H9 (cell line): ENCODE measurements around the gene CFAP54. TPM values are rescaled to one million over a fixed set of nuclear protein-coding genes. Genes with fewer than 3 reads are reported as not detected.

Experiments
- DNase-seq: peaks from one replicate; pipeline ENCODE4 v3.0.0-alpha.2; 2017
- H2AFZ ChIP-seq: one replicate; pipeline ENCODE4 v1.6.1; 2013; ENCODE audit warnings: mild to moderate bottlenecking, low read length, control low read depth, moderate library complexity
- H2AK5ac ChIP-seq: 2 replicates; pipeline ENCODE4 v1.6.1; 2013; ENCODE audit warnings: low read length, control low read depth, mixed read lengths; ENCODE audit not compliant: insufficient read length
- H2BK120ac ChIP-seq: one replicate; pipeline ENCODE4 v1.6.1; 2013; ENCODE audit warnings: low read depth, mild to moderate bottlenecking, low read length, control low read depth, inconsistent platforms; ENCODE audit not compliant: poor library complexity, severe bottlenecking
- H2BK12ac ChIP-seq: 2 replicates; pipeline ENCODE4 v1.6.1; 2013; ENCODE audit warnings: low read length, control low read depth, mixed read lengths, low read depth; ENCODE audit not compliant: insufficient read length
- H2BK15ac ChIP-seq: 2 replicates; pipeline ENCODE4 v1.6.1; 2013; ENCODE audit warnings: low read depth, low read length, control low read depth
- H2BK20ac ChIP-seq: one replicate; pipeline ENCODE4 v1.6.1; 2013; ENCODE audit warnings: low read depth, mild to moderate bottlenecking, low read length, control low read depth, inconsistent platforms; ENCODE audit not compliant: poor library complexity, severe bottlenecking
- H2BK5ac ChIP-seq: 2 replicates; pipeline ENCODE4 v1.6.1; 2013; ENCODE audit warnings: low read length, control low read depth, mixed read lengths; ENCODE audit not compliant: insufficient read length
- H3K14ac ChIP-seq: 2 replicates; pipeline ENCODE4 v1.6.1; 2013; ENCODE audit warnings: low read length, control low read depth; ENCODE audit not compliant: insufficient read depth
- H3K18ac ChIP-seq: 2 replicates; pipeline ENCODE4 v1.6.1; 2013; ENCODE audit warnings: low read depth, mild to moderate bottlenecking, mixed read lengths, low read length, control low read depth; ENCODE audit not compliant: insufficient read length
- H3K23ac ChIP-seq: 2 replicates; pipeline ENCODE4 v1.6.1; 2013; ENCODE audit warnings: low read length, control low read depth, mixed read lengths, low read depth; ENCODE audit not compliant: insufficient read length
- H3K23me2 ChIP-seq: 2 replicates; pipeline ENCODE4 v1.6.1; 2013; ENCODE audit warnings: low read depth, mild to moderate bottlenecking, mixed read lengths, low read length, control low read depth; ENCODE audit not compliant: insufficient read length, poor library complexity, severe bottlenecking
- H3K27ac ChIP-seq: 2 replicates; pipeline ENCODE4 v1.5.1; 2013; ENCODE audit warnings: low read length, control low read depth, mixed read lengths, low read depth; ENCODE audit not compliant: insufficient read length
- H3K27me3 ChIP-seq: 2 replicates; pipeline ENCODE4 v1.6.1; 2013; ENCODE audit warnings: low read length, control low read depth, inconsistent platforms; ENCODE audit not compliant: insufficient read depth
- H3K4ac ChIP-seq: 2 replicates; pipeline ENCODE4 v1.6.1; 2013; ENCODE audit warnings: low read depth, mild to moderate bottlenecking, control low read depth, inconsistent platforms, low read length, moderate library complexity
- H3K4me1 ChIP-seq: 2 replicates; pipeline ENCODE4 v1.6.1; 2013; ENCODE audit warnings: low read length, control low read depth, inconsistent platforms; ENCODE audit not compliant: insufficient read depth
- H3K4me2 ChIP-seq: 2 replicates; pipeline ENCODE4 v1.6.1; 2013; ENCODE audit warnings: low read length, control low read depth, mixed read lengths; ENCODE audit not compliant: insufficient read length, insufficient read depth
- H3K56ac ChIP-seq: 2 replicates; pipeline ENCODE4 v1.6.1; 2013; ENCODE audit warnings: low read depth, mild to moderate bottlenecking, mixed read lengths, low read length, control low read depth; ENCODE audit not compliant: insufficient read length
- H3K79me1 ChIP-seq: 2 replicates; pipeline ENCODE4 v1.6.1; 2013; ENCODE audit warnings: low read depth, mild to moderate bottlenecking, moderate library complexity, low read length, control low read depth, inconsistent platforms; ENCODE audit not compliant: insufficient read depth, poor library complexity, severe bottlenecking
- H3K79me2 ChIP-seq: 2 replicates; pipeline ENCODE4 v1.6.1; 2013; ENCODE audit warnings: low read length, control low read depth, inconsistent platforms; ENCODE audit not compliant: insufficient read depth
- H3K9ac ChIP-seq: 2 replicates; pipeline ENCODE4 v1.6.1; 2013; ENCODE audit warnings: low read length, control low read depth, mixed read lengths; ENCODE audit not compliant: insufficient read length; ENCODE audit errors: extremely low read depth
- H3K9me3 ChIP-seq: one replicate; pipeline ENCODE4 v1.6.1; 2013; ENCODE audit warnings: low read depth, low read length, inconsistent platforms; ENCODE audit not compliant: control insufficient read depth
- H3T11ph ChIP-seq: one replicate; pipeline ENCODE4 v1.6.1; 2013; ENCODE audit warnings: mild to moderate bottlenecking, low read length, control low read depth, inconsistent platforms
- H4K20me1 ChIP-seq: one replicate; pipeline ENCODE4 v1.6.1; 2013; ENCODE audit not compliant: control insufficient read depth, insufficient read length, insufficient read depth
- H4K5ac ChIP-seq: 2 replicates; pipeline ENCODE4 v1.6.1; 2013; ENCODE audit warnings: low read depth, mild to moderate bottlenecking, mixed read lengths, low read length, control low read depth; ENCODE audit not compliant: insufficient read length
- H4K8ac ChIP-seq: replicated peaks from 2 replicates; pipeline ENCODE4 v1.6.1; 2013; ENCODE audit warnings: low read length, control low read depth, mixed read lengths, low read depth; ENCODE audit not compliant: insufficient read length
- H4K91ac ChIP-seq: 2 replicates; pipeline ENCODE4 v1.6.1; 2013; ENCODE audit warnings: low read depth, mild to moderate bottlenecking, moderate library complexity, mixed read lengths, low read length, control low read depth; ENCODE audit not compliant: insufficient read length
- H3K27ac Mint-ChIP-seq, 3 experiments: 2 replicates in 2 of 3; 3 replicates in 1 of 3; pipeline ENCODE4 v1.8.0; 2020 to 2021; ENCODE audit warnings: mixed read lengths in 3 of 3, mild to moderate bottlenecking in 1 of 3, moderate library complexity in 1 of 3
- H3K27me3 Mint-ChIP-seq: 2 replicates; pipeline ENCODE4 v1.8.0; 2021; ENCODE audit warnings: low read depth, mild to moderate bottlenecking, moderate library complexity, mixed read lengths
- H3K36me3 Mint-ChIP-seq, 3 experiments: 2 replicates in 2 of 3; 3 replicates in 1 of 3; pipeline ENCODE4 v1.8.0; 2020 to 2021; ENCODE audit warnings: low read depth in 3 of 3, mixed read lengths in 3 of 3; ENCODE audit not compliant: insufficient read depth in 1 of 3
- H3K4me1 Mint-ChIP-seq, 2 experiments: 2 replicates each; pipeline ENCODE4 v1.8.0; 2020; ENCODE audit warnings: mixed read lengths in 2 of 2
- H3K4me3 Mint-ChIP-seq, 2 experiments: 2 replicates in 1 of 2; 3 replicates in 1 of 2; pipeline ENCODE4 v1.8.0; 2020 to 2021; ENCODE audit warnings: mild to moderate bottlenecking in 2 of 2, mixed read lengths in 2 of 2, moderate library complexity in 1 of 2
- H3K9me3 Mint-ChIP-seq, 2 experiments: 2 replicates in 1 of 2; 3 replicates in 1 of 2; pipeline ENCODE4 v1.8.0; 2020; ENCODE audit warnings: mild to moderate bottlenecking in 2 of 2, mixed read lengths in 2 of 2, moderate library complexity in 1 of 2
- CTCF ChIP-seq: fragments of 200-600 bp; sonication (generic); conservative IDR thresholded peaks from 3 replicates; pipeline ENCODE4 v1.8.0; 2021; ENCODE audit warnings: antibody characterized with exemption, mild to moderate bottlenecking
- WGBS: extraction: QIAGEN DNeasy Blood & Tissue Kit; methylation state at CpG from one replicate; pipeline ENCODE4 v1.1.7; 2013; ENCODE audit warnings: missing lambda C conversion rate, low lambda C conversion rate, mixed read lengths; ENCODE audit not compliant: insufficient read length; ENCODE audit errors: extremely low coverage; 5-methylcytosine and 5-hydroxymethylcytosine counted together
- total RNA-seq: library from RNA; stranded (reverse); gene quantifications from 2 replicates; pipeline ENCODE4 v1.2.1, GENCODE V29; 2021

Gene CFAP54
- total RNA-seq, 1 experiment from 2014 or later = 0.24 TPM

GRCh38 chr12:96814200-96814599 is 324.8 kb downstream of the CFAP54 start:
- H3K4ac ChIP-seq = no peak overlapping the region
- H3K56ac ChIP-seq = no peak overlapping the region
- H3T11ph ChIP-seq = no peak overlapping the region
- no peak overlapping the region for H3K27ac ChIP-seq
- no peak overlapping the region for H2BK12ac ChIP-seq
- no peak for TF ChIP-seq CTCF
- Mint-ChIP-seq H3K9me3 (peaks cover 0 to 3% of the 10 kb centered on the region in 2 experiments; a peak in 3 of 5 replicates), H3K4me3 (no peak overlapping the region), H3K36me3 (peaks cover 0 to 2% (median 0%) of the 10 kb centered on the region in 3 experiments; a peak in 1 of 7 replicates), H3K27me3 (no peaks in the 10 kb centered on the region), H3K27ac (no peak overlapping the region), H3K4me1 (peaks cover 6 to 11% of the 10 kb centered on the region in 2 experiments)
- H2BK20ac ChIP-seq = no peak overlapping the region
- H2BK120ac ChIP-seq = no peak overlapping the region
- H4K20me1 ChIP-seq = no peaks in the 10 kb centered on the region
- H4K8ac ChIP-seq = no peak overlapping the region
- H3K9ac ChIP-seq = no peak overlapping the region
- H2AK5ac ChIP-seq = no peak overlapping the region
- no peak overlapping the region for H2BK15ac ChIP-seq
- no peak overlapping the region for H3K23ac ChIP-seq
- H3K4me2 ChIP-seq = no peak overlapping the region
- no peaks in the 10 kb centered on the region; the same call in 1 of the 2 replicates for H3K27me3 ChIP-seq
- H3K79me2 ChIP-seq = no peaks in the 10 kb centered on the region
- no peaks in the 10 kb centered on the region for H3K23me2 ChIP-seq
- no peak overlapping the region for H2AFZ ChIP-seq
- H4K5ac ChIP-seq = no peak overlapping the region
- no peak overlapping the region for H2BK5ac ChIP-seq
- H3K14ac ChIP-seq = no peak overlapping the region
- no peak for DNase-seq
- H3K79me1 ChIP-seq = no peaks in the 10 kb centered on the region
- H3K18ac ChIP-seq = no peak overlapping the region
- no peak overlapping the region for H4K91ac ChIP-seq
- H3K9me3 ChIP-seq = no peaks in the 10 kb centered on the region
- no peaks in the 10 kb centered on the region; the same call in 1 of the 2 replicates for H3K4me1 ChIP-seq
- WGBS = no CpG with 5 or more reads among the region's 2 CpGs
